ENCODE data around the gene RFX4. TPM values are rescaled to one million over a fixed set of nuclear protein-coding genes. Genes with fewer than 3 reads are reported as not detected.

Gene RFX4
- total RNA-seq, 1 experiment from 2014 or later, result not detected

DNA sequence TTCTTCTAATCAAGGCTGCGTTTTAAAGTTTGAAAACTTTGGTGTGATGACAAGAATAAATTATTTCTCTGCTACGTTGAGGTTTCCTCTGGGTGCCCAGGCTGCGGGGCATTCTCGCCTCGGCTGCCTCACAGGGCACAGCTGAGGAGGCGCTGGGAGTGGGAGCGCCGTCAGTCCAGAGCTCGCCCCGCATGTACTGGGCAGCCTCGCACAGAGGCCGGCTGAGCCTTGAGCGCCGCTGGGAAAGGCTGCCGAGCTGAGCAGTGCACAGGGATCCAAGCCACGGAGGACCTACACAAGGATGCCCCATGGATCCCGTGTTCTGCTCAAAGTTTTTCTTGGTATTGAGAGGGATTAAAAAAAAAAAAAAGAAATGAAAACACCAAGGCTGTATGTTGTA is 11.6 kb downstream of the RFX4 start:
- CTCF ChIA-PET, result no interaction called here
- no peak for DNase-seq (ENCODE audit: low read depth, low spot score)
- intact Hi-C loops (cut with micrococcal nuclease; ENCODE audit: unreplicated experiment) (no loop called here), in situ Hi-C loops (cut with HindIII; ENCODE audit: low pct_unique_long_range_greater_than_20kb, low sequenced_read_pairs) (no loop called here)
- TF ChIP-seq POLR2AphosphoS5 (IDR thresholded peaks at IDR 0.05; ENCODE audit: low read depth, low read length), result no peak
- TF ChIP-seq, protein P1, sequence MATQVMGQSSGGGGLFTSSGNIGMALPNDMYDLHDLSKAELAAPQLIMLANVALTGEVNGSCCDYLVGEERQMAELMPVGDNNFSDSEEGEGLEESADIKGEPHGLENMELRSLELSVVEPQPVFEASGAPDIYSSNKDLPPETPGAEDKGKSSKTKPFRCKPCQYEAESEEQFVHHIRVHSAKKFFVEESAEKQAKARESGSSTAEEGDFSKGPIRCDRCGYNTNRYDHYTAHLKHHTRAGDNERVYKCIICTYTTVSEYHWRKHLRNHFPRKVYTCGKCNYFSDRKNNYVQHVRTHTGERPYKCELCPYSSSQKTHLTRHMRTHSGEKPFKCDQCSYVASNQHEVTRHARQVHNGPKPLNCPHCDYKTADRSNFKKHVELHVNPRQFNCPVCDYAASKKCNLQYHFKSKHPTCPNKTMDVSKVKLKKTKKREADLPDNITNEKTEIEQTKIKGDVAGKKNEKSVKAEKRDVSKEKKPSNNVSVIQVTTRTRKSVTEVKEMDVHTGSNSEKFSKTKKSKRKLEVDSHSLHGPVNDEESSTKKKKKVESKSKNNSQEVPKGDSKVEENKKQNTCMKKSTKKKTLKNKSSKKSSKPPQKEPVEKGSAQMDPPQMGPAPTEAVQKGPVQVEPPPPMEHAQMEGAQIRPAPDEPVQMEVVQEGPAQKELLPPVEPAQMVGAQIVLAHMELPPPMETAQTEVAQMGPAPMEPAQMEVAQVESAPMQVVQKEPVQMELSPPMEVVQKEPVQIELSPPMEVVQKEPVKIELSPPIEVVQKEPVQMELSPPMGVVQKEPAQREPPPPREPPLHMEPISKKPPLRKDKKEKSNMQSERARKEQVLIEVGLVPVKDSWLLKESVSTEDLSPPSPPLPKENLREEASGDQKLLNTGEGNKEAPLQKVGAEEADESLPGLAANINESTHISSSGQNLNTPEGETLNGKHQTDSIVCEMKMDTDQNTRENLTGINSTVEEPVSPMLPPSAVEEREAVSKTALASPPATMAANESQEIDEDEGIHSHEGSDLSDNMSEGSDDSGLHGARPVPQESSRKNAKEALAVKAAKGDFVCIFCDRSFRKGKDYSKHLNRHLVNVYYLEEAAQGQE (IDR thresholded peaks at IDR 0.05; ENCODE audit: insufficient read depth in 1 of 2, low read depth in 2 of 2, low read length in 1 of 2), result no peak
- no peak for TF ChIP-seq SIN3A (IDR thresholded peaks at IDR 0.05; ENCODE audit: borderline replicate concordance, insufficient read depth, low read depth, low read length)
- no peak for TF ChIP-seq TCF7L2 (IDR thresholded peaks at IDR 0.05; ENCODE audit: low read depth, low read length)
- no TSS peak for BruUV-seq (replicated peaks)
- no peak overlapping the region for H3K27ac ChIP-seq (ENCODE audit: low read length)
- H3K4me1 ChIP-seq (ENCODE audit: control insufficient read depth, insufficient read depth, low read length), result no peaks in the 10 kb centered on the region
- H3K36me3 ChIP-seq (ENCODE audit: control insufficient read depth, insufficient read depth, low read length), result no peaks in the 10 kb centered on the region
- no peak for ATAC-seq
- H3K4me3 ChIP-seq (ENCODE audit: low read depth in 2 of 2, low read length in 2 of 2), result no peak overlapping the region
- POLR2A ChIA-PET, result interaction anchor here (0.6 kb wide), 1 partner anchor 1061 kb away, joined by 3 read pairs; no protein-coding TSS in a partner anchor
- no peaks in the 10 kb centered on the region for H3K9me3 ChIP-seq (ENCODE audit: control insufficient read depth, insufficient read depth, low read depth, low read length)
- H3K27me3 ChIP-seq (ENCODE audit: control insufficient read depth, insufficient read depth, low read length), result peaks cover 36% of the 10 kb centered on the region

DNA sequence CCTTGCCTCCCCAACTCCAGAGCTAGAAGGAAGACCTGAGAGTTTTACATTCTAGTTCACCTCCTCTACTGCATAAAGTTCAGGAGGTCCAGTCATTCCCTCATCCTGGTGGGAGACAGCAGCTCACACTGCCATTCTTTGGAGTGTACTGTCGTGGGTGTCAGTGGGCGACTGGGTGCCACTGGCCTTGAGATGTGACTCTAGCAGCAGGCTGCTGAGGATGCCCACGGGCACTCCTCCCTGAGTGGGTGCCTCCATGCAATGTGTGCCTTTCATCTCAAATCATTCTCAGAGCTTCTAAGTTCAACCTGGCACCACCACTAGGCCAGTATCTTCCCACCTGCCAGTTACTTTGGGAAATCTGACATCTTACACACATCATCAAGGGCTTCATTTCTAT is 12.5 kb downstream of the RFX4 start:
- intact Hi-C loops (cut with micrococcal nuclease; ENCODE audit: unreplicated experiment) (no loop called here), in situ Hi-C loops (cut with HindIII; ENCODE audit: low pct_unique_long_range_greater_than_20kb, low sequenced_read_pairs) (no loop called here)
- Histone ChIP-seq H3K27me3 (ENCODE audit: control insufficient read depth, insufficient read depth, low read length) (peaks cover 29% of the 10 kb centered on the region), H3K36me3 (ENCODE audit: control insufficient read depth, insufficient read depth, low read length) (no peaks in the 10 kb centered on the region), H3K9me3 (ENCODE audit: control insufficient read depth, insufficient read depth, low read depth, low read length) (no peaks in the 10 kb centered on the region), H3K4me3 (ENCODE audit: low read depth in 2 of 2, low read length in 2 of 2) (no peak overlapping the region), H3K4me1 (ENCODE audit: control insufficient read depth, insufficient read depth, low read length) (no peaks in the 10 kb centered on the region), H3K27ac (ENCODE audit: low read length) (no peak overlapping the region)
- ATAC-seq (no peak), DNase-seq (ENCODE audit: low read depth, low spot score) (no peak)
- BruUV-seq (replicated peaks), result no TSS peak
- POLR2A ChIA-PET, result interaction anchor here (0.6 kb wide), 1 partner anchor 1060 kb away, joined by 3 read pairs; no protein-coding TSS in a partner anchor
- CTCF ChIA-PET, result no interaction called here
- no peak for TF ChIP-seq POLR2AphosphoS5 (IDR thresholded peaks at IDR 0.05; ENCODE audit: low read depth, low read length)
- no peak for TF ChIP-seq SIN3A (IDR thresholded peaks at IDR 0.05; ENCODE audit: borderline replicate concordance, insufficient read depth, low read depth, low read length)
- TF ChIP-seq, protein P2, sequence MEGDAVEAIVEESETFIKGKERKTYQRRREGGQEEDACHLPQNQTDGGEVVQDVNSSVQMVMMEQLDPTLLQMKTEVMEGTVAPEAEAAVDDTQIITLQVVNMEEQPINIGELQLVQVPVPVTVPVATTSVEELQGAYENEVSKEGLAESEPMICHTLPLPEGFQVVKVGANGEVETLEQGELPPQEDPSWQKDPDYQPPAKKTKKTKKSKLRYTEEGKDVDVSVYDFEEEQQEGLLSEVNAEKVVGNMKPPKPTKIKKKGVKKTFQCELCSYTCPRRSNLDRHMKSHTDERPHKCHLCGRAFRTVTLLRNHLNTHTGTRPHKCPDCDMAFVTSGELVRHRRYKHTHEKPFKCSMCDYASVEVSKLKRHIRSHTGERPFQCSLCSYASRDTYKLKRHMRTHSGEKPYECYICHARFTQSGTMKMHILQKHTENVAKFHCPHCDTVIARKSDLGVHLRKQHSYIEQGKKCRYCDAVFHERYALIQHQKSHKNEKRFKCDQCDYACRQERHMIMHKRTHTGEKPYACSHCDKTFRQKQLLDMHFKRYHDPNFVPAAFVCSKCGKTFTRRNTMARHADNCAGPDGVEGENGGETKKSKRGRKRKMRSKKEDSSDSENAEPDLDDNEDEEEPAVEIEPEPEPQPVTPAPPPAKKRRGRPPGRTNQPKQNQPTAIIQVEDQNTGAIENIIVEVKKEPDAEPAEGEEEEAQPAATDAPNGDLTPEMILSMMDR (IDR thresholded peaks at IDR 0.05), result no peak
- TF ChIP-seq, protein P1 (IDR thresholded peaks at IDR 0.05; ENCODE audit: insufficient read depth in 1 of 2, low read depth in 2 of 2, low read length in 1 of 2), result no peak
- TF ChIP-seq TCF7L2 (IDR thresholded peaks at IDR 0.05; ENCODE audit: low read depth, low read length), result no peak

Data from Panc1 (cell line).